ENCODE data around the gene ATP6V0A1. TPM values are rescaled to one million over a fixed set of nuclear protein-coding genes. Genes with fewer than 3 reads are reported as not detected.

The ATP6V0A1 gene
- total and polyA plus RNA-seq, 2 of the 4 experiments (the other 2 are of a cell fraction): 18.8 to 34.0 TPM

- Histone ChIP-seq H3K18ac (ENCODE audit: low read depth, low read length) (no peak overlapping the region), H4K8ac (ENCODE audit: low read depth in 2 of 2, low read length in 2 of 2) (peak overlapping the region in 1 of 2 experiments; percentile 98; a peak in 1 of 4 replicates), H3K9me3 (ENCODE audit: control insufficient read depth, insufficient read depth, low read length) (no peaks in the 10 kb centered on the region), H4K5ac (ENCODE audit: low read depth, low read length) (no peak overlapping the region), H3K9ac (ENCODE audit: low read depth, low read length) (no peak overlapping the region), H3K36me3 (ENCODE audit: control insufficient read depth, insufficient read depth, low read length) (peaks cover 30% of the 10 kb centered on the region), H3K4me2 (ENCODE audit: low read depth, low read length) (peak overlapping the region; percentile 83), H3K27ac (ENCODE audit: insufficient read depth, low read length) (no peak overlapping the region), H3K4me3 (ENCODE audit: insufficient read depth, low read depth, low read length) (no peak overlapping the region), H3K27me3 (ENCODE audit: control insufficient read depth, insufficient read depth, low read length) (no peaks in the 10 kb centered on the region), H3K56ac (ENCODE audit: extremely low read depth, insufficient read depth, low read length) (no peak overlapping the region), H4K20me1 (ENCODE audit: insufficient read depth, low read length) (peaks cover 4% of the 10 kb centered on the region; the same call in 1 of the 2 replicates), H2AK9ac (replicated peaks; ENCODE audit: low read depth, low read length, poor library complexity) (peak overlapping the region; percentile 6), H3K9me1 (ENCODE audit: insufficient read depth, low read length) (peaks cover 20% of the 10 kb centered on the region), H2BK20ac (ENCODE audit: low read depth, low read length) (no peak overlapping the region), H3K23ac (ENCODE audit: low read depth, low read length) (no peak overlapping the region), H3K14ac (replicated peaks; ENCODE audit: low read depth, low read length) (no peak overlapping the region), H2AFZ (replicated peaks; ENCODE audit: low read length, poor library complexity) (no peak overlapping the region), H3K4me1 (ENCODE audit: control insufficient read depth, insufficient read depth, low read length) (peaks cover 19% of the 10 kb centered on the region), H2BK5ac (ENCODE audit: low read depth, low read length, poor library complexity, severe bottlenecking) (no peak overlapping the region), H3K4ac (ENCODE audit: low read depth, low read length) (no peak overlapping the region), H2AK5ac (ENCODE audit: low read depth, low read length) (peak overlapping the region; percentile 42; the same call in 1 of the 2 replicates), H3K79me1 (ENCODE audit: low read depth in 1 of 2, low read length in 2 of 2) (peaks cover 30 to 67% of the 10 kb centered on the region in 2 experiments), H2BK120ac (ENCODE audit: low read depth, low read length) (no peak overlapping the region), H2BK15ac (ENCODE audit: low read depth, low read length) (no peak overlapping the region), H4K91ac (ENCODE audit: insufficient read depth, low read depth, low read length) (no peak overlapping the region)
- DNase-seq (no peak), ATAC-seq (ENCODE audit: low read depth) (no peak)
- CTCF ChIA-PET: no interaction called here
- dilution Hi-C loops (cut with HindIII; ENCODE audit: low sequenced_read_pairs, unreplicated experiment) (no loop called here), in situ Hi-C loops (cut with MboI; ENCODE audit: low sequenced_read_pairs) (no loop called here), intact Hi-C loops (cut with micrococcal nuclease) (no loop called here)
- POLR2A ChIA-PET (ENCODE audit: unreplicated experiment): no interaction called here
- 57% methylated on average over 1 of the region's 1 CpG; no CpG with 5 or more reads in 1 of the 2 experiments for WGBS, 2 experiments (ENCODE audit: extremely low coverage in 2 of 2, insufficient read length in 1 of 2)
- TF ChIP-seq BHLHE40 (IDR thresholded peaks at IDR 0.05; ENCODE audit: low read depth, low read length): no peak
- TF ChIP-seq POLR2A (IDR thresholded peaks at IDR 0.05; ENCODE audit: low read depth, low read length): no peak
- no peak for TF ChIP-seq SMC3 (IDR thresholded peaks at IDR 0.05; ENCODE audit: low read depth, low read length)
- no peak for TF ChIP-seq CEBPB (IDR thresholded peaks at IDR 0.05; ENCODE audit: low read depth, low read length)
- TF ChIP-seq NFE2L2 (IDR thresholded peaks at IDR 0.05; ENCODE audit: low read depth, low read length): no peak
- TF ChIP-seq CHD1 (IDR thresholded peaks at IDR 0.05; ENCODE audit: low read depth, low read length): no peak
- no peak for TF ChIP-seq RCOR1 (IDR thresholded peaks at IDR 0.05; ENCODE audit: insufficient replicate concordance, low read length)
- no peak for TF ChIP-seq RAD21 (IDR thresholded peaks at IDR 0.05; ENCODE audit: low read length)
- no TSS peak for BruUV-seq (replicated peaks)
These were observed 104.9 kb downstream of the ATP6V0A1 start for GRCh38 chr17:42563543-42563942.

Data from IMR-90 (cell line).